GM21786 (cell line): ENCODE measurements around the gene CELSR1.
"Not testable (repeated sequence)": the region's sequence is repeated elsewhere in the genome, so short reads cannot be mapped to it uniquely, and the experiment has no call there.

Source experiments
- ATAC-seq: cut with Tn5 transposase; IDR thresholded peaks from one replicate; pipeline ENCODE4 v1.9.1; 2021; ENCODE audit not compliant: unreplicated experiment

Gene CELSR1

GRCh38 chr22:46533070-46533833 is 4.2 kb downstream of the CELSR1 start:
- ATAC-seq = no peak

GRCh38 chr22:46532416-46532815 is 5.0 kb downstream of the CELSR1 start:
- ATAC-seq = no peak

- ATAC-seq = no peak
Measured at GRCh38 chr22:46531581-46532175, 5.7 kb downstream of the CELSR1 start.

- no peak for ATAC-seq
Measured at GRCh38 chr22:46528121-46528610, 9.3 kb downstream of the CELSR1 start.

- no peak for ATAC-seq
Measured at GRCh38 chr22:46526244-46526839, 11.1 kb downstream of the CELSR1 start.

- no peak for ATAC-seq
Measured at GRCh38 chr22:46525389-46526243, 11.8 kb downstream of the CELSR1 start.

- no peak for ATAC-seq
Measured at GRCh38 chr22:46524203-46524740, 13.1 kb downstream of the CELSR1 start.

GRCh38 chr22:46522797-46523196 is 14.6 kb downstream of the CELSR1 start:
- ATAC-seq = no peak

GRCh38 chr22:46521994-46522393 is 15.4 kb downstream of the CELSR1 start:
- no peak for ATAC-seq

- ATAC-seq = no peak
Measured at GRCh38 chr22:46520880-46521279, 16.5 kb downstream of the CELSR1 start.

GRCh38 chr22:46519377-46519776 is 18.0 kb downstream of the CELSR1 start:
- ATAC-seq = no peak

GRCh38 chr22:46518542-46519325 is 18.7 kb downstream of the CELSR1 start:
- ATAC-seq = no peak

GRCh38 chr22:46518038-46518437 is 19.4 kb downstream of the CELSR1 start:
- no peak for ATAC-seq

- no peak for ATAC-seq
Measured at GRCh38 chr22:46517255-46517761, 20.1 kb downstream of the CELSR1 start.

GRCh38 chr22:46516638-46517037 is 20.8 kb downstream of the CELSR1 start:
- ATAC-seq = no peak

GRCh38 chr22:46516112-46516487 is 21.3 kb downstream of the CELSR1 start:
- ATAC-seq = not testable (repeated sequence)

GRCh38 chr22:46515208-46516111 is 22.0 kb downstream of the CELSR1 start:
- no peak for ATAC-seq

GRCh38 chr22:46514592-46515207 is 22.7 kb downstream of the CELSR1 start:
- ATAC-seq = no peak
